H1 (cell line): Measurements from ENCODE around the gene INO80C. TPM values are rescaled to one million over a fixed set of nuclear protein-coding genes. Genes with fewer than 3 reads are reported as not detected.

Experiments
- CTCF ChIA-PET: fragments of 300-600 bp; sonication (Branson Sonifier 250); formaldehyde crosslinking; loops from one replicate; lab custom pipeline; 2021; ENCODE audit not compliant: partially characterized antibody; lab: Charles Lee
- POLR2A ChIA-PET: fragments of 300-600 bp; sonication (Branson Sonifier 250); formaldehyde crosslinking; loops from one replicate; lab custom pipeline; 2021; ENCODE audit warnings: inconsistent platforms; ENCODE audit not compliant: partially characterized antibody; lab: Charles Lee
- DNase-seq, 2 experiments: peaks; one replicate each; pipeline versions ENCODE4 v3.0.0 to v3.0.0-alpha.2; 2010 to 2022; ENCODE audit warnings: low spot score in 2 of 2, low read depth in 1 of 2, mixed read lengths in 1 of 2
- FAIRE-seq: peaks from 2 replicates; lab custom pipeline; 2011; peaks lifted over from hg19 to GRCh38; lab: Jason Lieb, UNC
- H2AFZ ChIP-seq: 2 replicates; pipeline ENCODE4 v1.8.1; 2012; ENCODE audit warnings: low read length, inconsistent platforms
- H2AK5ac ChIP-seq: 2 replicates; pipeline ENCODE4 v1.6.1; 2013; ENCODE audit warnings: low read depth, low read length
- H2BK120ac ChIP-seq: replicated peaks from 2 replicates; pipeline ENCODE3; 2013; ENCODE audit warnings: low read depth, low read length, inconsistent platforms
- H2BK12ac ChIP-seq: 2 replicates; pipeline ENCODE4 v1.6.1; 2013; ENCODE audit warnings: low read depth, low read length
- H2BK15ac ChIP-seq: 2 replicates; pipeline ENCODE4 v1.6.1; 2013; ENCODE audit warnings: low read length
- H2BK20ac ChIP-seq: 2 replicates; pipeline ENCODE4 v1.6.1; 2013; ENCODE audit warnings: low read length
- H2BK5ac ChIP-seq: 2 replicates; pipeline ENCODE4 v1.6.1; 2013; ENCODE audit warnings: low read depth, low read length
- H3K14ac ChIP-seq: 2 replicates; pipeline ENCODE4 v1.6.1; 2013; ENCODE audit warnings: inconsistent platforms; ENCODE audit not compliant: insufficient read length
- H3K18ac ChIP-seq: 2 replicates; pipeline ENCODE4 v1.6.1; 2013; ENCODE audit warnings: low read length; ENCODE audit errors: extremely low read depth
- H3K23ac ChIP-seq: 2 replicates; pipeline ENCODE4 v1.6.1; 2013; ENCODE audit warnings: inconsistent platforms; ENCODE audit not compliant: insufficient read length
- H3K23me2 ChIP-seq: 2 replicates; pipeline ENCODE4 v1.6.1; 2013; ENCODE audit warnings: low read depth, low read length
- H3K27ac ChIP-seq: 2 replicates; pipeline ENCODE4 v1.6.1; 2011; ENCODE audit warnings: low read depth, low read length, inconsistent platforms
- H3K27me3 ChIP-seq, 4 experiments: replicated peaks in 1 of 4; 1 replicate in 1 of 4; 2 replicates in 3 of 4; pipeline versions ENCODE4 v1.6.1 to v1.8.1; 2011 to 2013; ENCODE audit warnings: low read length in 3 of 4, mild to moderate bottlenecking in 3 of 4, inconsistent platforms in 2 of 4, mixed read lengths in 2 of 4, moderate library complexity in 1 of 4; ENCODE audit not compliant: control insufficient read depth in 3 of 4, insufficient read depth in 3 of 4; ENCODE audit errors: extremely low read depth in 1 of 4
- H3K36me3 ChIP-seq, 4 experiments: 2 replicates each; pipeline versions ENCODE4 v1.6.1 to v1.8.1; 2011 to 2013; ENCODE audit warnings: mild to moderate bottlenecking in 4 of 4, low read length in 3 of 4, moderate library complexity in 2 of 4, control low read depth in 1 of 4, inconsistent platforms in 1 of 4; ENCODE audit not compliant: insufficient read depth in 4 of 4, control insufficient read depth in 2 of 4
- H3K4ac ChIP-seq: replicated peaks from 2 replicates; pipeline ENCODE3; 2013; ENCODE audit warnings: low read length, low read depth, mixed read lengths, inconsistent platforms; ENCODE audit not compliant: insufficient read length
- H3K4me1 ChIP-seq, 4 experiments: replicated peaks in 1 of 4; 1 replicate in 1 of 4; 2 replicates in 3 of 4; pipeline versions ENCODE4 v1.6.1 to v1.8.1; 2011 to 2013; ENCODE audit warnings: low read length in 3 of 4, inconsistent platforms in 2 of 4, mixed read lengths in 1 of 4; ENCODE audit not compliant: insufficient read depth in 4 of 4, control insufficient read depth in 3 of 4
- H3K4me2 ChIP-seq, 2 experiments: 2 replicates each; pipeline versions ENCODE4 v1.6.1 to v1.8.1; 2011 to 2013; ENCODE audit warnings: low read depth in 2 of 2, low read length in 2 of 2, control low read depth in 1 of 2, inconsistent platforms in 1 of 2, mild to moderate bottlenecking in 1 of 2; ENCODE audit not compliant: insufficient read depth in 1 of 2
- H3K4me3 ChIP-seq, 4 experiments: fragments of 200-600, 300-600 bp in 1 of 4; sonication (generic), shearing (Covaris generic), sonication (Bioruptor Twin) in 1 of 4; 2 replicates each; pipeline versions ENCODE4 v1.5.1 to v1.8.1; 2011 to 2016; ENCODE audit warnings: low read length in 4 of 4, low read depth in 3 of 4, control low read depth in 2 of 4, inconsistent platforms in 2 of 4, mild to moderate bottlenecking in 2 of 4, mixed read lengths in 1 of 4, moderate library complexity in 1 of 4; ENCODE audit not compliant: insufficient read depth in 2 of 4; ENCODE audit errors: extremely low read depth in 1 of 4
- H3K56ac ChIP-seq: replicated peaks from 2 replicates; pipeline ENCODE3; 2013; ENCODE audit warnings: low read depth, mild to moderate bottlenecking, mixed read lengths, low read length, inconsistent platforms; ENCODE audit not compliant: insufficient read length
- H3K79me1 ChIP-seq: 2 replicates; pipeline ENCODE4 v1.6.1; 2013; ENCODE audit warnings: low read depth, low read length, control low read depth
- H3K79me2 ChIP-seq, 2 experiments: 2 replicates each; pipeline versions ENCODE4 v1.6.1 to v1.8.1; 2012 to 2013; ENCODE audit warnings: low read length in 2 of 2, mild to moderate bottlenecking in 2 of 2, inconsistent platforms in 1 of 2; ENCODE audit not compliant: insufficient read depth in 2 of 2, control insufficient read depth in 1 of 2
- H3K9ac ChIP-seq, 4 experiments: replicated peaks in 1 of 4; 1 replicate in 1 of 4; 2 replicates in 3 of 4; pipeline versions ENCODE4 v1.6.1 to v1.8.1; 2011 to 2013; ENCODE audit warnings: low read depth in 3 of 4, low read length in 3 of 4, control low read depth in 2 of 4, mild to moderate bottlenecking in 2 of 4, moderate library complexity in 2 of 4, inconsistent platforms in 1 of 4; ENCODE audit errors: extremely low read depth in 1 of 4
- H3K9me3 ChIP-seq, 2 experiments: 2 replicates each; pipeline versions ENCODE4 v1.6.1 to v1.8.1; 2012 to 2013; ENCODE audit warnings: mild to moderate bottlenecking in 2 of 2, moderate library complexity in 2 of 2, control low read depth in 1 of 2, inconsistent platforms in 1 of 2, low read depth in 1 of 2, low read length in 1 of 2, mixed read lengths in 1 of 2; ENCODE audit not compliant: insufficient read depth in 2 of 2
- H4K20me1 ChIP-seq, 2 experiments: replicated peaks in 1 of 2; 2 replicates each; pipeline versions ENCODE3 to v1.8.1; 2011 to 2013; ENCODE audit warnings: inconsistent platforms in 2 of 2, low read length in 2 of 2, mild to moderate bottlenecking in 1 of 2; ENCODE audit not compliant: insufficient read depth in 2 of 2, control insufficient read depth in 1 of 2
- H4K5ac ChIP-seq: 2 replicates; pipeline ENCODE4 v1.6.1; 2013; ENCODE audit warnings: low read length, low read depth, mixed read lengths, inconsistent platforms; ENCODE audit not compliant: insufficient read length
- H4K8ac ChIP-seq: 2 replicates; pipeline ENCODE4 v1.8.0; 2013; ENCODE audit warnings: mild to moderate bottlenecking, moderate library complexity, low read length, inconsistent platforms; ENCODE audit not compliant: insufficient read depth; ENCODE audit errors: extremely low read depth
- H4K91ac ChIP-seq: replicated peaks from 2 replicates; pipeline ENCODE3; 2013; ENCODE audit warnings: low read length, mixed read lengths, inconsistent platforms; ENCODE audit not compliant: insufficient read length
- CBX5 ChIP-seq: fragments of 300-800, 300-1000 bp; sonication (generic); IDR thresholded peaks from 2 replicates; pipeline ENCODE4 v1.7.1; 2016; ENCODE audit warnings: antibody characterized with exemption, low read length, low read depth
- HDAC6 ChIP-seq: IDR thresholded peaks from one replicate; pipeline ENCODE4 v1.7.1; 2012; ENCODE audit warnings: low read depth, mild to moderate bottlenecking, inconsistent platforms, low read length, moderate library complexity
- SIRT6 ChIP-seq: IDR thresholded peaks from one replicate; pipeline ENCODE4 v1.7.1; 2012; ENCODE audit warnings: low read length, inconsistent platforms
- polyA plus RNA-seq, 7 experiments: library from polyadenylated mRNA; depleted of rRNA in 3 of 7; stranded (reverse) in 5 of 7; unstranded in 2 of 7; fragments of >200 nt in 5 of 7; fragments of 200-250 nt in 2 of 7; gene quantifications; 1 replicate in 5 of 7; 2 replicates in 1 of 7; 4 replicates in 1 of 7; pipeline versions ENCODE4 v1.2.1 to v1.2.3, GENCODE V29; 2011 to 2013; ENCODE audit warnings: missing spikeins in 2 of 7, mixed read lengths in 2 of 7
- total RNA-seq: library from RNA; stranded (reverse); fragmentation: NEBNext Ultra II Directional; extraction: Animal tissue kit (Norgen Biotek cat#: 25700); gene quantifications from 2 replicates; pipeline ENCODE4 v1.2.1, GENCODE V29; 2021

Gene INO80C
- total and polyA plus RNA-seq, 2 of the 8 experiments (the other 6 are each of a cell fraction or from before 2014, with no cell fraction given), result 30.1 to 48.9 TPM

GRCh38 chr18:35477974-35478373 lies 19.8 kb downstream of the INO80C start:
- H2BK12ac ChIP-seq, result no peak overlapping the region
- H2BK15ac ChIP-seq, result no peak overlapping the region
- no peak overlapping the region for H4K91ac ChIP-seq
- no peak overlapping the region for H2AFZ ChIP-seq
- no peaks in the 10 kb centered on the region for H3K23me2 ChIP-seq
- H2AK5ac ChIP-seq, result no peak overlapping the region
- DNase-seq (no peak), FAIRE-seq (no peak)
- H4K20me1 ChIP-seq, result no peaks in the 10 kb centered on the region
- H3K9ac ChIP-seq, result no peak overlapping the region
- peaks cover 0 to 35% of the 10 kb centered on the region in 2 experiments; a peak in 3 of 4 replicates for H3K79me2 ChIP-seq
- H3K14ac ChIP-seq, result no peak overlapping the region
- no peak overlapping the region for H3K27ac ChIP-seq
- CTCF ChIA-PET, result no interaction called here
- POLR2A ChIA-PET, result interaction anchor here (0.5 to 1.2 kb wide), 2 partner anchors 10 to 11 kb away, joined by 3 to 4 read pairs; no protein-coding TSS in a partner anchor
- peaks cover 7% of the 10 kb centered on the region; the same call in 1 of the 2 replicates for H3K79me1 ChIP-seq
- no peak overlapping the region for H3K56ac ChIP-seq
- H3K27me3 ChIP-seq, result no peaks in the 10 kb centered on the region
- H3K23ac ChIP-seq, result no peak overlapping the region
- no peak overlapping the region for H2BK120ac ChIP-seq
- H3K4me3 ChIP-seq, result no peak overlapping the region
- H3K4ac ChIP-seq, result no peak overlapping the region
- no peak overlapping the region for H2BK5ac ChIP-seq
- no peak overlapping the region for H4K5ac ChIP-seq
- no peak overlapping the region for H4K8ac ChIP-seq
- H3K18ac ChIP-seq, result no peak overlapping the region
- H3K36me3 ChIP-seq, result peaks cover 0 to 13% (median 1%) of the 10 kb centered on the region in 4 experiments; a peak in 7 of 8 replicates
- H3K9me3 ChIP-seq, result no peaks in the 10 kb centered on the region
- H2BK20ac ChIP-seq, result no peak overlapping the region
- H3K4me2 ChIP-seq, result no peak overlapping the region
- no peaks in the 10 kb centered on the region for H3K4me1 ChIP-seq
- no peak for TF ChIP-seq SIRT6
- no peak for TF ChIP-seq CBX5
- no peak for TF ChIP-seq HDAC6
